Kidney epithelial cell (primary cell): ENCODE results near the gene ELOB. TPM values are rescaled to one million over a fixed set of nuclear protein-coding genes. Genes with fewer than 3 reads are reported as not detected.

Experiments
- DNase-seq: peaks from one replicate; pipeline ENCODE4 v3.0.0-alpha.2; 2010; ENCODE audit warnings: low read depth
- H3K27me3 ChIP-seq: 2 replicates; pipeline ENCODE4 v1.6.0; 2011; ENCODE audit warnings: low read length; ENCODE audit not compliant: control insufficient read depth, insufficient read depth
- H3K36me3 ChIP-seq: 2 replicates; pipeline ENCODE4 v1.5.1; 2011; ENCODE audit warnings: low read length; ENCODE audit not compliant: control insufficient read depth, insufficient read depth
- H3K4me3 ChIP-seq: 2 replicates; pipeline ENCODE4 v1.5.1; 2011; ENCODE audit warnings: low read depth, mild to moderate bottlenecking, control low read depth, low read length
- CTCF ChIP-seq: IDR thresholded peaks from 2 replicates; pipeline ENCODE4 v1.5.1; 2011; ENCODE audit warnings: mild to moderate bottlenecking, moderate library complexity, low read length, control low read depth, inconsistent platforms; ENCODE audit not compliant: insufficient read depth, poor library complexity, severe bottlenecking
- total RNA-seq: library from RNA; depleted of rRNA; stranded (reverse); fragments of >200 nt; gene quantifications from 2 replicates; pipeline ENCODE4 v1.2.3, GENCODE V29; 2015

The ELOB gene
- total RNA-seq, result 557 and 714 TPM in 2 replicates

- no peaks in the 10 kb centered on the region for H3K36me3 ChIP-seq
- peak within 1 kb of the TSS; percentile 98 for H3K4me3 ChIP-seq
- no peaks in the 10 kb centered on the region for H3K27me3 ChIP-seq
- no peak for DNase-seq
- TF ChIP-seq CTCF, result no peak
Observed at GRCh38 chr16:2777231-2777902, at the start of gene ELOB. Gene ELOB, minus strand, starts transcription at chr16:2777280. Its CDS starts 41 bp downstream, at chr16:2777239.

- DNase-seq, result no peak
- Histone ChIP-seq H3K36me3 (no peaks in the 10 kb centered on the region), H3K4me3 (no peak overlapping the region), H3K27me3 (peaks cover 2% of the 10 kb centered on the region)
- TF ChIP-seq CTCF, result no peak
Observed at GRCh38 chr16:2825906-2826305, 48.8 kb upstream of the ELOB start.

GRCh38 chr16:2825049-2825742 is 48.1 kb upstream of the ELOB start:
- H3K27me3 ChIP-seq, result peaks cover 2% of the 10 kb centered on the region
- no peak for DNase-seq

GRCh38 chr16:2824626-2825025 is 47.5 kb upstream of the ELOB start:
- Histone ChIP-seq H3K36me3 (no peaks in the 10 kb centered on the region), H3K4me3 (no peak overlapping the region), H3K27me3 (peaks cover 2% of the 10 kb centered on the region)
- DNase-seq, result no peak
- no peak for TF ChIP-seq CTCF

More at GRCh38 chr16:2825049-2825742, 48.1 kb upstream of the ELOB start:
- Histone ChIP-seq H3K36me3 (no peaks in the 10 kb centered on the region), H3K4me3 (no peak overlapping the region)
- no peak for TF ChIP-seq CTCF

- Histone ChIP-seq H3K36me3 (no peaks in the 10 kb centered on the region), H3K4me3 (no peak overlapping the region), H3K27me3 (peaks cover 2% of the 10 kb centered on the region)
- no peak for DNase-seq
- no peak for TF ChIP-seq CTCF
Observed at GRCh38 chr16:2822496-2822895, 45.4 kb upstream of the ELOB start.
